ENCODE measurements around the gene SSU72.
"Not testable (repeated sequence)": the region's sequence is repeated elsewhere in the genome, so short reads cannot be mapped to it uniquely, and the experiment has no call there.

DNA sequence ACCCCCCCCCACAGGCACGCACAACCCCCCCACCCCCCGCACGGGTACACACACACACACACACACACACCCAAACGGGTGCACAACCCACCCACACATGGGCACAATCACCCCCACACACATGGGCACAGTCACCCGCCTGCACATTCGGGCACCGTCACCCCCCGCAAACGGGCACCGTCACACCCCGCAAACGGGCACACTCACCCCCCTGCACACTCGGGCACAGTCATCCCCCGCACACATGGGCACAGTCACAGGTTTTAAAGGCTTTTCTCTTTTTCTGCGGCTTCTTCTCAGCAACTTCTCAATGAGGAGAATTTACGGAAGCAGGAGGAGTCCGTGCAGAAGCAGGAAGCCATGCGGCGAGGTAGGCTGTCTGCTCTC, 56.0 kb downstream of the SSU72 start:
- TF ChIP-seq, protein P1, sequence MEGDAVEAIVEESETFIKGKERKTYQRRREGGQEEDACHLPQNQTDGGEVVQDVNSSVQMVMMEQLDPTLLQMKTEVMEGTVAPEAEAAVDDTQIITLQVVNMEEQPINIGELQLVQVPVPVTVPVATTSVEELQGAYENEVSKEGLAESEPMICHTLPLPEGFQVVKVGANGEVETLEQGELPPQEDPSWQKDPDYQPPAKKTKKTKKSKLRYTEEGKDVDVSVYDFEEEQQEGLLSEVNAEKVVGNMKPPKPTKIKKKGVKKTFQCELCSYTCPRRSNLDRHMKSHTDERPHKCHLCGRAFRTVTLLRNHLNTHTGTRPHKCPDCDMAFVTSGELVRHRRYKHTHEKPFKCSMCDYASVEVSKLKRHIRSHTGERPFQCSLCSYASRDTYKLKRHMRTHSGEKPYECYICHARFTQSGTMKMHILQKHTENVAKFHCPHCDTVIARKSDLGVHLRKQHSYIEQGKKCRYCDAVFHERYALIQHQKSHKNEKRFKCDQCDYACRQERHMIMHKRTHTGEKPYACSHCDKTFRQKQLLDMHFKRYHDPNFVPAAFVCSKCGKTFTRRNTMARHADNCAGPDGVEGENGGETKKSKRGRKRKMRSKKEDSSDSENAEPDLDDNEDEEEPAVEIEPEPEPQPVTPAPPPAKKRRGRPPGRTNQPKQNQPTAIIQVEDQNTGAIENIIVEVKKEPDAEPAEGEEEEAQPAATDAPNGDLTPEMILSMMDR (conservative IDR thresholded peaks at IDR 0.05 in 1 of 2, IDR thresholded peaks at IDR 0.05 in 1 of 2; ENCODE audit: low read depth in 1 of 2, low read length in 2 of 2), result not testable (repeated sequence)
- TF ChIP-seq EZH2 (IDR thresholded peaks at IDR 0.05; ENCODE audit: low read length, missing control alignments), result not testable (repeated sequence)

Data from fibroblast of lung (primary cell).